ENCODE data around the gene ATP8B4. TPM values are rescaled to one million over a fixed set of nuclear protein-coding genes. Genes with fewer than 3 reads are reported as not detected.

ATP8B4 gene
- total RNA-seq, 1 experiment from 2014 or later = not detected

- Histone ChIP-seq H3K9me3 (ENCODE audit: low read length) (no peaks in the 10 kb centered on the region), H3K9ac (ENCODE audit: low read length) (no peak overlapping the region), H3K27ac (ENCODE audit: low read length) (no peak overlapping the region), H3K27me3 (ENCODE audit: low read length) (no peaks in the 10 kb centered on the region), H3F3A (ENCODE audit: low read length, unreplicated experiment) (no peaks in the 10 kb centered on the region), H3K79me2 (ENCODE audit: low read length) (no peaks in the 10 kb centered on the region), H3K4me3 (ENCODE audit: low read length) (no peak overlapping the region), H3K36me3 (ENCODE audit: low read depth, low read length) (no peaks in the 10 kb centered on the region), H3K9me2 (replicated peaks; ENCODE audit: low read length) (no peaks in the 10 kb centered on the region), H3K4me1 (ENCODE audit: insufficient read depth, low read length) (no peaks in the 10 kb centered on the region), H3K4me2 (ENCODE audit: low read length) (no peak overlapping the region), H4K20me1 (ENCODE audit: low read length) (no peaks in the 10 kb centered on the region), H2AFZ (ENCODE audit: low read length) (no peak overlapping the region)
- intact Hi-C loops (cut with micrococcal nuclease) = no loop called here
- ATAC-seq = no peak
- DNase-seq = no peak
- TF ChIP-seq, protein P1, sequence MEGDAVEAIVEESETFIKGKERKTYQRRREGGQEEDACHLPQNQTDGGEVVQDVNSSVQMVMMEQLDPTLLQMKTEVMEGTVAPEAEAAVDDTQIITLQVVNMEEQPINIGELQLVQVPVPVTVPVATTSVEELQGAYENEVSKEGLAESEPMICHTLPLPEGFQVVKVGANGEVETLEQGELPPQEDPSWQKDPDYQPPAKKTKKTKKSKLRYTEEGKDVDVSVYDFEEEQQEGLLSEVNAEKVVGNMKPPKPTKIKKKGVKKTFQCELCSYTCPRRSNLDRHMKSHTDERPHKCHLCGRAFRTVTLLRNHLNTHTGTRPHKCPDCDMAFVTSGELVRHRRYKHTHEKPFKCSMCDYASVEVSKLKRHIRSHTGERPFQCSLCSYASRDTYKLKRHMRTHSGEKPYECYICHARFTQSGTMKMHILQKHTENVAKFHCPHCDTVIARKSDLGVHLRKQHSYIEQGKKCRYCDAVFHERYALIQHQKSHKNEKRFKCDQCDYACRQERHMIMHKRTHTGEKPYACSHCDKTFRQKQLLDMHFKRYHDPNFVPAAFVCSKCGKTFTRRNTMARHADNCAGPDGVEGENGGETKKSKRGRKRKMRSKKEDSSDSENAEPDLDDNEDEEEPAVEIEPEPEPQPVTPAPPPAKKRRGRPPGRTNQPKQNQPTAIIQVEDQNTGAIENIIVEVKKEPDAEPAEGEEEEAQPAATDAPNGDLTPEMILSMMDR (conservative IDR thresholded peaks at IDR 0.05; ENCODE audit: low read depth, low read length) = no peak
- no peak for TF ChIP-seq EZH2phosphoT487 (IDR thresholded peaks at IDR 0.05; ENCODE audit: borderline replicate concordance, low read length)
- TF ChIP-seq EZH2 (IDR thresholded peaks at IDR 0.05; ENCODE audit: low read length, unreplicated experiment) = no peak
- CTCF ChIA-PET = no interaction called here
- no TSS peak for BruUV-seq (replicated peaks)
- POLR2A ChIA-PET (ENCODE audit: unreplicated experiment) = no interaction called here
These were observed 41.4 kb downstream of the ATP8B4 start for GRCh38 chr15:50077651-50078050.

- ChIA-PET POLR2A (ENCODE audit: unreplicated experiment) (no interaction called here), CTCF (no interaction called here)
- DNase-seq (no peak), ATAC-seq (no peak)
- Histone ChIP-seq H3K27me3 (ENCODE audit: low read length) (no peaks in the 10 kb centered on the region), H3K79me2 (ENCODE audit: low read length) (no peaks in the 10 kb centered on the region), H3F3A (ENCODE audit: low read length, unreplicated experiment) (no peaks in the 10 kb centered on the region), H3K4me2 (ENCODE audit: low read length) (no peak overlapping the region), H3K36me3 (ENCODE audit: low read depth, low read length) (no peaks in the 10 kb centered on the region), H3K4me1 (ENCODE audit: insufficient read depth, low read length) (no peaks in the 10 kb centered on the region), H3K9ac (ENCODE audit: low read length) (no peak overlapping the region), H3K4me3 (ENCODE audit: low read length) (no peak overlapping the region), H4K20me1 (ENCODE audit: low read length) (no peaks in the 10 kb centered on the region), H2AFZ (ENCODE audit: low read length) (no peak overlapping the region), H3K27ac (ENCODE audit: low read length) (no peak overlapping the region), H3K9me3 (ENCODE audit: low read length) (no peaks in the 10 kb centered on the region), H3K9me2 (replicated peaks; ENCODE audit: low read length) (no peaks in the 10 kb centered on the region)
- intact Hi-C loops (cut with micrococcal nuclease) = no loop called here
- BruUV-seq (replicated peaks) = no TSS peak
- TF ChIP-seq, protein P1 (conservative IDR thresholded peaks at IDR 0.05; ENCODE audit: low read depth, low read length) = no peak
These were observed 41.9 kb downstream of the ATP8B4 start for GRCh38 chr15:50077176-50077575.

GRCh38 chr15:50075319-50075718 is 43.7 kb downstream of the ATP8B4 start:
- Histone ChIP-seq H3K4me1 (ENCODE audit: insufficient read depth, low read length) (no peaks in the 10 kb centered on the region), H4K20me1 (ENCODE audit: low read length) (no peaks in the 10 kb centered on the region), H3K4me3 (ENCODE audit: low read length) (no peak overlapping the region), H3K9ac (ENCODE audit: low read length) (no peak overlapping the region), H3F3A (ENCODE audit: low read length, unreplicated experiment) (no peaks in the 10 kb centered on the region), H3K9me2 (replicated peaks; ENCODE audit: low read length) (no peaks in the 10 kb centered on the region), H3K9me3 (ENCODE audit: low read length) (no peaks in the 10 kb centered on the region), H3K27me3 (ENCODE audit: low read length) (no peaks in the 10 kb centered on the region), H3K36me3 (ENCODE audit: low read depth, low read length) (no peaks in the 10 kb centered on the region), H3K79me2 (ENCODE audit: low read length) (no peaks in the 10 kb centered on the region), H3K27ac (ENCODE audit: low read length) (no peak overlapping the region), H2AFZ (ENCODE audit: low read length) (no peak overlapping the region), H3K4me2 (ENCODE audit: low read length) (no peak overlapping the region)
- CTCF ChIA-PET = no interaction called here
- no peak for DNase-seq
- POLR2A ChIA-PET (ENCODE audit: unreplicated experiment) = no interaction called here
- BruUV-seq (replicated peaks) = no TSS peak
- intact Hi-C loops (cut with micrococcal nuclease) = no loop called here
- no peak for ATAC-seq
- TF ChIP-seq EZH2 (IDR thresholded peaks at IDR 0.05; ENCODE audit: low read length, unreplicated experiment) (no peak), EZH2phosphoT487 (IDR thresholded peaks at IDR 0.05; ENCODE audit: borderline replicate concordance, low read length) (no peak)
- TF ChIP-seq, protein P1 (conservative IDR thresholded peaks at IDR 0.05; ENCODE audit: low read depth, low read length) = no peak

Measured in PC-3 (cell line).